ENCODE results near the gene PRB3.

Gene PRB3

DNA sequence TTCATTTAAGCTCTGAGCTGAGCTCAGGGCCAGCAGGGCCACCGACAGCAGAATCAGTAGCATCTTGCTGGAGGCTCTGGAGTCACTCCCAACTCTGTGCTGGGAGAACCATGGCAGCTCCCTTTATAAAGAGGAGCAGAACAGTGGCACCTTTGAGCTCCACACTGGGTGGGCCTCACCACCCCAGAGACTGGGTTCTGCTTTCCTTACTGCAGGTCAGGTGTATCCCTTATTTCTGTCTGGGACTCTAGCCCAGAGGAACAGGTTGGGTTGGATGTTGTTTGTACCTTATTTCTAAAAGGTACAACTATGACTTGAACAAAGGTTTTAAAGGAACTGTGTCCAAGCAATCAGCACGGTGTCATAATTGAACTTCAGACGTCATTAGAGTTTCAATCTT is at the start of gene PRB3:
Gene PRB3, minus strand, starts transcription at position 101 of the 400 bp plus-strand sequence. Its CDS starts 38 bp downstream, at position 63.
- no peak for DNase-seq (ENCODE audit: low read depth)

DNA sequence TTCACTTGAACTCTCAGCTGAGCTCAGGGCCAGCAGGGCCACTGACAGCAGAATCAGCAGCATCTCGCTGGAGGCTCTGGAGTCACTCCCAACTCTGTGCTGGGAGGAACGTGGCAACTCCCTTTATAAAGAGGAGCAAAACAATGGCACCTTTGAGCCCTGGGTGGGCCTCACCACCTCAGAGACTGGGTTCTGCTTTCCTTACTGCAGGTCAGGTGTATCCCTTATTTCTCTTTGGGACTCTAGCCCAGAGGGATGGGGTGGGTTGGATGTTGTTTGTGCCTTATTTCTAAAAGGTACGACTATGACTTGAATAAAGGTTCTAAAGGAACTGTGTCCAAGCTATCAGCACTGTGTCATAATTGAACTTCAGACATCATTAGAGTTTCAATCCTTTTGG is 40.8 kb upstream of the PRB3 start, which contains the start of gene PRB4:
Gene PRB4, minus strand, starts transcription at position 101 of the 400 bp plus-strand sequence. Its CDS starts 38 bp downstream, at position 63.
- no peak for DNase-seq (ENCODE audit: low read depth)

DNA sequence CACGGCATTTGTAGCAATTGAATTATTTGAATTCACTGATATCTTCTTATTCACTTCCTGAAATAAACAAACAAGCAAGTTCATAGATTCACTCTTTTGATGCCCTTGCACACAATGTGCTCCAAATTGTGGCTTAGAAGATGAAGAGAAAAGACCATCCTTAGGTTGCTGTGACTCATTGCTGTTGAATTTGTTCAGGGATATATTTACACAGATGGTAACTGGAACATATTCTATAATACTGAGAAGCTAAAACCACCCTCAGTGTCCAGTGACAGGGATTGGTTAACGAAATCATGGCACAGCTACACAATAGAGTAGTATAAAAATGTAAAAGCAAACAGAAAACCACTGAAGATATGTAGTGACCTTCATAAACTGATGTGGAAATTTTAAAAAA is 37.6 kb upstream of the PRB3 start:
- DNase-seq (ENCODE audit: low read depth), result peak; percentile 47

DNA sequence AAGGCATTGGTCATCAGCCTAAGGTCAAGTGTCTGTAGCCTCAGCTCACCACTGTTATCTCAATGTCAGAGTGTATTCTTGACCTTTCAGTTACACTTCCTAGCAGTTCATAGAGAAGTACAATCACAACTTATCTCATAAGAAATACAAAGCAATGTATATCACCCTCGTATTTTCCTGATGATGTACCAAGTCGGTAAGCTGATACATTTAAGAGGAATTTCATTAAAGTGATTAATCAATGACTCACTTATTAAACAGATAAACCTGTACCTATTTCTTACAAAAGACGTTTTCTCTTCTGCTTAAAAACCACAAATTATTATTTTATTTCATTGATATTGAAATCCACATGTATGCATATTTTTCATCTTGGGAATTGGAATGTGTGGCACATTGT is 3.9 kb upstream of the PRB3 start:
- DNase-seq (ENCODE audit: low read depth), result no peak

DNA sequence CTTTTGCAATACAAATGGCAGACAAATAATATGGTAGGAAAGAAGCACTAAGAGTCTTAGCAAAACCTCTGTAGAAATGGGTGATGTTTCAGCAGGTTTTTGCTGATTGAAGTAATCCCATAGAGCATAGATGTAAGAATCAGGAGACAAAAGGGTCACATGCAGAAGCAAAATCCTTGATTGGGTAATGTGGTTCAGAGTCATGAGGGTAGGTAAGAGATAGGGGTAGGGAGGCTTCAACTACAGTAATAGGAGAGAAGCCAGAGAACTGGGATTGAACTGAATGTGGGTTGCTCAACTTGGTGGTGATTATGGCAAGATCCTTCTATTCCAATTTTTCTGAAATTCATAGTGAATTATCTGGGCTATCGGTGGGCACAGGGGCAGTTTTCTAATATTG is 5.0 kb downstream of the PRB3 start:
- no peak for DNase-seq (ENCODE audit: low read depth)

DNA sequence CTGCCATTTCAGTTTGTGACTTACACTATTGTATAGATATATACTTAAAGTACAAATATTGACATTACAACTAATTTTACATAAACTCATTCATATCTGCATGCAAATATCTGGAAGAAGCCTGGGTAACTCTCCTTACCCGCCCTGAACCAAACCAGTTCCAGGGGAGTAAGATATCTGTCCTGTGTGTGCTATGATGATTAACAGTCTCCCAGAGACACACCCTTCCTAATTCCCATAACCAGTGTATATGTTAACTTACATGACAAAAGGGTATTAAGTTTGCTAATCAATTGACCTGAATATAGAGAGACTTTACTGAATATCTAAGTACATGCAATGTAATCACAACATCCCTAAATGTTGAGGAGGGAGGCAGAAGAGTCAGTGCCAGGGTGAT is 23.0 kb downstream of the PRB3 start:
- DNase-seq (ENCODE audit: low read depth), result no peak

DNA sequence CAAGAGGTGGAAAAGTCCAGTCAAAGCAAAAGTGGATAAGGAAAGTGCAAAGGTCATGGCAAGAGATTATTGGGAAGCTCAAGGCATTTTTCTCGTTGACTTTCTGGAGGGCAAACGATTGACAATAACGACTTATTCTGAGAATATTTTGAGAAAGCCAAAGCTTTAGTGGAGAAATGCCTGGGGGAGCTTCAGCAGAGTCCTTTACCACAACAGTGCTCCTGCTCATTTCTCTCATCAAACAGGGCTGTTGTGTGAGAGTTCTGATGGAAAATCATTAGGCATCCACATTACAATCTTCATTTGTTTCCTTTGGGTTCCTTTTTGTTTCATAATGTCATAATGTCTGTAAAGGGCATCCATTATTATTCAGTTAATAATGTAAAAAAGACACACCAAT is 26.9 kb downstream of the PRB3 start:
- DNase-seq (ENCODE audit: low read depth), result no peak

DNA sequence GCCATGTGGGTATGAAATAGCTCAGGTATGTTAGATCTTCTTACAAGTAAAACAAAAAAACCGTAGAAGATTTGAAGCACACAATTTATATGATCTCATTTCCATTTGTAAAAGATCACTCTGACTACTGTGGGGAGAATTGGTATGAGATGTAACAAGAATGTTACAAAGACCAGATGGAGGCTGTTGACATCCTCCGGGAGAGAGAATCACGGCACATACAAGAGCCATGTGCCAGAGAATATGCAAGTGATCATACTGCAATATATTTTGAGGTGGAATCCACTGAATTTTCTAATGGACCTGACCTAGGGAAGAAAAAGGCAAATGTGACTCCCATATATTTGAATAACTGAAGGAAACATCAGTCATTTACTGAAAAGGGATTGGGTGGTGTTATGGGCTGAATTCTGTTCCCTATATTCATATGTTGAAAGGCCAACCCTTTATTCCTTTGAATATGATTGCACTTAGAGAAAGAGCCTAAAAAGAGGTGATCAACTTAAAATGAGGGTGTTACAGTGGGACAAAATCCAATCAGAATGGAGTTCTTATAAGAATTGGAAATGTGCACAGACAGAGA is 29.1 kb downstream of the PRB3 start:
- no peak for DNase-seq (ENCODE audit: low read depth)

DNA sequence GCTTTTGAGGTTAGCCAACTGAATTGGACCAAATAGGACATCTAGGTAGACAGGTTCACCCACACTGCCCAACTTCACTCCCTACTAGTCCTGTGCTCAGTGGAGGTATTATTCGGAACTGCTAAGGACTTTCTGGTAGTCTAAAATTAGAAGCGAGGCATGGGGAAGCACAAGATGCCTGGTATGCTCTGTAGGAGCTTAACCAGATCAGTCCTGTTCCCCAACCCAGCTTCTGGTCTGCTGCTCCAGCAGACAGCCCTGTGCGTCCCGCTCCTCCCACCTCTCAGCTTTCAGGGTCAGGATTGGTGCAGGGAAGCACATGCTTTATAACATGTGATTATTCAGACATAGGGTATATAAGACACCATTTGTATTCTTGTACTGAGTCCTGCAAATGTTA is 31.2 kb downstream of the PRB3 start:
- no peak for DNase-seq (ENCODE audit: low read depth)

DNA sequence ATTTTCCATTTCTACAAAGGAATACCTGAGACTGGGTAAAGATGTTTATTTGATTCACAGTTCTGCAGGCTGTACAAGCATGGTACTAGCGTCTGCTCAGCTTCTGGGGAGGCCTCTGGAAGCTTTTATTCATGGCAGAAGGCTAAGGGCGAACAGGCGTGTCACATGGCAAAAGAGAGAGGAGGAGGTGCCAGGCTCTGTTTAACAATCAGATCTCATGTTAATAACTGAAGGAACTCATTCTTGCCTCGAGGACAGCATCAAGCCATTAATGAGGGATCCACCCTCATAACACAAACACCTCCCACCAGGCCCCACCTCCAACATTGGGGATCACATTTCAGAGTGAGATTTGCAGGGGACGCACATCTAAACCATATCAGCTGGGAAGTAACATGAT is 36.0 kb downstream of the PRB3 start:
- no peak for DNase-seq (ENCODE audit: low read depth)

DNA sequence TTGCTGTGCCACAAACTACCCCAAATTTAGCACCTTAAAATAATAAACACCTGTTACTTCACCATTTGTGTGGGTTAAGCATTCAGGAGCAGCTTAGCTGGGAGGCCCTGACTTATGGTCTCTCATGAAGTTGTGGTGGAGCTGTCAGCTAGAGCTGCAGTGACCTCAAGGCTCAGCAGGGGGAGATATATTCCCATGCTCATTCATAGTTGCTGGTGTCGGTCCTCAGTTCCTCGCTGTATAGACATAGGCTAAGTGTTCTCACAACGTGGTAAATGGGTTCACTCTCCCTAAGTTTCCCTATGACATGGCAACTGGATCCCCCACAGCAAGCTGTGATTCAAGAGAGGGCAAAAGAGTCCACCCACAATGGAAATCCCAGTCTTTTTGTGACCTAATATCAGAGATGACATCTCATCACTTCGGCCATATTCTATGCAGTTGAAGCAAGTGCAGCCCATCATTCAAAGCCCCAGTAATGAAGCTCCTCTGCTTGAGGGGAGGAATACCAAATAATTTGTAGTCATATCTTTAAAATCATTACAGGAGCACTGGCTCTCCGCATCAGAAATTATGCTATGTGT is 41.1 kb downstream of the PRB3 start:
- DNase-seq (ENCODE audit: low read depth), result peak; percentile 30

DNA sequence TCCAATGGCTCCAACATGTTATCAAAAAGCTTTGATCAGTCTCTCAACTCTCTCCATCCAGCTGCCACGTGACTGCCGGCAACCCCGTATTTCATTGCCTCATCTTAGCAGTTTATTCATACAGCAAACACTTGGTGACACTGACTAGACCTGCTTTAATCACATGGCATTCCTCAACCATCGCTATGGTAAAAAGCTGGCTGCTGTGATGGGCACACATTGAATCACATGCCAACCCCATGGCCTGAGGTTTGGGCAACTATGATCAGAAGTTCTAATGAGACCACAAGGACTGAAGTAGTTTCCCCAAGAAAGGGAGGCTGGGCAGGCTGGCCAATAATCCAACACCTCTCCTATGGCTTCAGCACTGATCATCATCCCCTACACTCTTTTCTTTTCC is 42.1 kb downstream of the PRB3 start:
- DNase-seq (ENCODE audit: low read depth), result no peak
